GM18909 (cell line): Measurements from ENCODE around the gene NCLN.

Experiments used
- ATAC-seq: cut with Tn5 transposase; IDR thresholded peaks from one replicate; pipeline ENCODE4 v1.9.1; 2021; ENCODE audit warnings: mild to moderate bottlenecking; ENCODE audit not compliant: unreplicated experiment, poor library complexity

NCLN gene, protein sequence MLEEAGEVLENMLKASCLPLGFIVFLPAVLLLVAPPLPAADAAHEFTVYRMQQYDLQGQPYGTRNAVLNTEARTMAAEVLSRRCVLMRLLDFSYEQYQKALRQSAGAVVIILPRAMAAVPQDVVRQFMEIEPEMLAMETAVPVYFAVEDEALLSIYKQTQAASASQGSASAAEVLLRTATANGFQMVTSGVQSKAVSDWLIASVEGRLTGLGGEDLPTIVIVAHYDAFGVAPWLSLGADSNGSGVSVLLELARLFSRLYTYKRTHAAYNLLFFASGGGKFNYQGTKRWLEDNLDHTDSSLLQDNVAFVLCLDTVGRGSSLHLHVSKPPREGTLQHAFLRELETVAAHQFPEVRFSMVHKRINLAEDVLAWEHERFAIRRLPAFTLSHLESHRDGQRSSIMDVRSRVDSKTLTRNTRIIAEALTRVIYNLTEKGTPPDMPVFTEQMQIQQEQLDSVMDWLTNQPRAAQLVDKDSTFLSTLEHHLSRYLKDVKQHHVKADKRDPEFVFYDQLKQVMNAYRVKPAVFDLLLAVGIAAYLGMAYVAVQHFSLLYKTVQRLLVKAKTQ

DNA sequence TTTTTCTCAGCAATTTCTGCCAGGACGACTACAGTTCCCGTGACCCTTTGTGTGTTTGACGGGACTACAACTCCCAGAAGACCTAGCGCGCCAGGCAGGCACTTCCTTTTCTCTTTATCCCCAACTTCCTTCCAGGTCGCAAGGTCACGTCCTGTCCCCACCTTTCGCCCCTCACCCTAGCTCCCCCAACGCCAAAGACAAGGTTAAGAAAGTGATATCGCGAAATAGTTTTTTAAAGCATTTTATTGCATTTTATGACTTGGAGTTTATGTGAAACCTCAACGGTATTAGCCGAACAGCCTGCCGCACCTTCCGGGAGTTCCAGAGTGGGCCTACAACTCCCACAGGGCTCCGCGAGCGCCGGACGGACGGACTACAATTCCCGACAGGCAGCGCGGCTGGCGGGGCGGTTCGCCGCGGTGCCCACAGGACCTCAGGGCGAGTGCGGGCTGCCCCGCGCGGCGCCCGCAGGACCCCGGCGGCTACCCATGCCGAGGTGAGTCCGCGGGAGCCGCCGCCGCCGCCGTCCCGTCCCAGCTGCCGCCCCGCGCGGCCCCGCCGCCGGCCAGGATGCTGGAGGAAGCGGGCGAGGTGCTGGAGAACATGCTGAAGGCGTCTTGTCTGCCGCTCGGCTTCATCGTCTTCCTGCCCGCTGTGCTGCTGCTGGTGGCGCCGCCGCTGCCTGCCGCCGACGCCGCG, at the start of gene NCLN:
NCLN (plus strand) TSS at position 470 of the 699 bp plus-strand sequence; CDS start at position 571, 101 bp downstream.
- ATAC-seq, result peak; percentile 81

DNA sequence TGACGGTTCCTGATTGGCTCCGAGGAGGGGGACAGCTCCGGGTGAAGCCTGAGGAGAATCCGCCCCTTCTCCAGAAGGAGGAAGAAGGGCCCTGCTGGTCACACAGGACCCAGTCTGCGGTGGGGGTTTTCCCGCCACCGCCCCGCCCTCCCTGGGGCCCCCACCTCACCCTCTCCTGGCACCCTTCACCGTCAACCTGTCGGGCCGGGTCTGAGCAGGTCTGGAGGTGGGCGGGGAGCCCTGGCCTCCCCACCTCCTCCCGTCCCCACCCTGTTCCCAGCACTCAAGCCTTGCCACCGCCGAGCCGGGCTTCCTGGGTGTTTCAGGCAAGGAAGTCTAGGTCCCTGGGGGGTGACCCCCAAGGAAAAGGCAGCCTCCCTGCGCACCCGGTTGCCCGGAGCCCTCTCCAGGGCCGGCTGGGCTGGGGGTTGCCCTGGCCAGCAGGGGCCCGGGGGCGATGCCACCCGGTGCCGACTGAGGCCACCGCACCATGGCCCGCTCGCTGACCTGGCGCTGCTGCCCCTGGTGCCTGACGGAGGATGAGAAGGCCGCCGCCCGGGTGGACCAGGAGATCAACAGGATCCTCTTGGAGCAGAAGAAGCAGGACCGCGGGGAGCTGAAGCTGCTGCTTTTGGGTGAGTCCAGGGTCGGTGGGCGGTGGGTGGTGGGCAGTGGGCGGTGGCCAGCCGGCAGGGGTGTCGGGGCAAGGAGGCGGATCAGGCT, 49.6 kb upstream of the NCLN start, which contains the start of gene GNA15:
GNA15 (plus strand) TSS at position 73 of the 723 bp plus-strand sequence; CDS start at position 491, 418 bp downstream.
- no peak for ATAC-seq

DNA sequence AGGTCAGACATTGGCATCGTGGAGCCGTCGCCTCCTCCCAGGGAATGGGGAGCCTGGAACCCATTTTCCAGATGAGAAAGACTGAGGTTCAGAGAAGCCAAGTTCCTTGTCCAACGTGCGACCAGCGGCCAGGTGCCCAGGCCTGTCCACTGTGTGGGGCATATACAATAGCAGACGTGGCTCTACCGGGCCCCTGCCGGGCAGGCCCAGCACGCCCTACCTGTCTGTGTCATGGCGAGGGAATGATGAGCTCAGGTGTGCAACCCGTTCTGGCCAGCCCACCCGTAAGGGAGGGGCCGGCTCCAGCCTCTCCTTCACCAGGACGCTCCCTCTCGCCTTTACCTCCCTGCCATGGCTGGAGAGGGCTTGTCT, 49.1 kb upstream of the NCLN start:
- no peak for ATAC-seq

DNA sequence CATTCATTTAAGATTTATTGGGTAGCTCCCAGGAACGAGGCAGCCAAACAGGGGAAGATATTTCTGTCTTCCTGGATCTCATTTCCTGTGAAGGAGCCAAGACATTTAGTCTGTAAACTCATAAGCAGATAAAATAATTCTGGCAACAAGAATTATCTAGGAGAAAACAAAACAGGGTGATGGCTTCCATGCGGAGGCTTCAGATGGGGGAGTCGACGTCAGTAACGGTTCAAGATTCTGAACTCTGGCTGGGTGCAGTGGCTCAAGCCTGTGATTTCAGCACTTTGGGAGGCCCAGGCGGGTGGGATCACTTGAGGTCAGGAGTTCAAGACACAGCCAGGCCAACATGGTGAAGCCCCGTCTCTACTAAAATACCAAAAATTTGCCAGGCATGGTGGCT, 48.6 kb upstream of the NCLN start:
- ATAC-seq, result no peak

DNA sequence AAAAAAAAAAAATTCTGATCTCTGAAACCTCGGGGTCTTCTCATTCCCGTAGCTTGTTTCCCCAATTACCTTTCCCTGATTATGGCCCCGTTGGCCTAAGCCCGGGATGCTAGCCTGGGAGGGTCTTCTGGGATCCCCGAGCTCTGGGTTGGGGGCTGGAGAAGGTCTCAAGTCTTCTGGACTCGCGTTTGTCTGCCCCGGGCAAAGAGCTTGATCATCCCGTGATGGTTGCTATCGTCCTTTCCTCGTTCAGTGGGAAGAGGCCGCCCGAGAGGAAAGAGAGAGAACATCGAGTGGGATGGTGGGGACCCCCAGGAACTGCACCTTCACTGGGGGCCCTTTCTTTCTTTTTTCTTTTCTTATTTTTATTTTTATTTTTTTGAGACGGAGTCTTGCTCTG, 47.5 kb upstream of the NCLN start:
- ATAC-seq, result no peak

DNA sequence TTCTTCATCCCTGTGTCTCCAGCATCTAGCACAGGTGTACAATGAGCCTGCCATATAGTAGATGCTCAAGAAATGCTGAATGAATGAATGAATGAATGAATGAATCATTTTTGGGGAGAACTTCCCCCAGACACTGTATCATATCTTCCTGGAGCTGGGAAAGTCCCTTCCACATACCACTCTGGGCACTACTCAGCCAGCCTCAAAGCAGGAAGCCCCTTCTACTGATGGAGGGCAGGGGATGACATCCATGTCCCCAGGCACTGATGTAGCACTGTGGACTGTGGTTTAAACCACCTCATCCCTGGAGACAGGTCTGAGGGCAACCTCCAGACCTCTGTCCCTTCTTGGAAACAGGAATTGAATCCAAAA, 45.1 kb upstream of the NCLN start:
- ATAC-seq, result no peak

DNA sequence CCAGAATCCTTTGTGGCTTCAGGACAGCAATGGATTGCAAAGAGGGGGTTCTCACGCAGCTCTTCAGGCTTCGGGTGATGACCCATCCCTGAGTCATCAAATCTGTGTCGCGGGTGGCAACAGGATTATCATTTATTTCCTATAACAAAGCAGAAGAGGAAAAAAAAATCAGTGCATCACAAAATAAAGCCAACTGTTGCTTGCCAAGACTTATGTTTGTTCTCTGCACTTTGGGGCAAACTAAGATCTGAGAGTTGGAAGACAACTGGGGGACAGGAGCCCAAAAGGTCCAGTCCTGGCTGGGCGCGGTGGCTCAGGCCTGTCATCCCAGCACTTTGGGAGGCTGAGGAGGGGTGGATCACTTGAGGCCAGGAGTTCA, 43.4 kb upstream of the NCLN start:
- no peak for ATAC-seq

DNA sequence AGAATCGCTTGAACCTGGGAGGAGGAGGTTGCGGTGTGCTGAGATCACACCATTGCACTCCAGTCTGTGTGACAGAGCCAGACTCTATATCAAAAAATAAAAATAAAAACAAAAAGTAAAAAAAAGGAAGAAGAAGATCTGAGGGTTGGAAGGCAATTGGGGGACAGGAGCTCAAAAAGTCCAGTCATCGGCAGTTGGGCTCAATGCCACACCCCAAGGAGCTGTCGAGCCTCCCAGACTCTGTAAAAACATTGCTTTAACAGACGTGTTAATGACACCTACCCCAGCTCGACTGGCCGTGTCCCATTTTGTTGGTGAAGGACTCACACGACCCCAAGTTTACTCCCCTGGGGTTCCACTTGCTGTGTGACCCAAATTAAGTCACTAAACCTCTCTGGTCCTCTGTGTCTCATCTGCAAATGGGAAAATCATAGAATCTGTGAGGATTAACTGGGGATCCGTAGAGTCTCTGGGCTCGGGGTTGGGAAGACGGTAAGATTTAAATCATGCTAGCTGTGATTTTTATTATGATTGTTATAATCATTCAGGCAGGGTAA, 42.9 kb upstream of the NCLN start:
- no peak for ATAC-seq

DNA sequence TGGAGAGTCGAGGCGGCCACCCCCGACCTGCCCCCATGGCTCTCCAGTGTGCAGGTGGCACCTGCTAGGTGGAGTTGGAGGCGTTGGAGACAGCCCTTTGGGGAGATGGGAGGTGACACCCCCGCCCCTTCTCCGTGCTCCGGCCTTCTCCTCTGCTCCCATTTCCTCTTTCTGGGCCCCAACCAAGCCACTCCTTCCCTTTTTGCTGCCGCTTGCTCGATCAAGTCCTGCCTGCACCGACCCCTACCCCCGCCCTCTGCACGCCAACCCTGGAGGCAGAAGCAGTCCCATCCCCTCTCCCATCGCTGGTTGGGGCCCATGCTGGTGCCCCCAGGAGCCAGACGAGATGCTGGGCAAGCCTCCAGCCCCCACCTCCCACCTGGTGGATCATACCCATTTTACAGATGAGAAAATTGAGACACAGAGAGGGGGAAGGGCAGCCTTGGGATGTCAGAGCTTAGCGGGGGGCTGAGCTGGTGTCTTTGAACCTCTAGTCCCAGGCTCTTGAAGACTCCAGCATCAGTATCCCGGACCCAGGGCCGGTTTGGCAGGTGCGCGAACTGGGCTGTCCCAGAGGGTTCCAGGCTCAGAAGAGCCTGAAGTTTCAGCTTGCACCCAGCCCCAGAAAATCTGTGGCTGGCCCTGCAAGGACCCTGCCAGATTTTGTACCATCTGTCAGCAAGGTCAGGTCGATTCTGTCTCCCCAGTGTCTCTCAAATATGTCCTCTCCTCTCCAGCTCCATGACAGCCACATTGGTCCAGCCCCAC, 39.6 kb upstream of the NCLN start:
- no peak for ATAC-seq

DNA sequence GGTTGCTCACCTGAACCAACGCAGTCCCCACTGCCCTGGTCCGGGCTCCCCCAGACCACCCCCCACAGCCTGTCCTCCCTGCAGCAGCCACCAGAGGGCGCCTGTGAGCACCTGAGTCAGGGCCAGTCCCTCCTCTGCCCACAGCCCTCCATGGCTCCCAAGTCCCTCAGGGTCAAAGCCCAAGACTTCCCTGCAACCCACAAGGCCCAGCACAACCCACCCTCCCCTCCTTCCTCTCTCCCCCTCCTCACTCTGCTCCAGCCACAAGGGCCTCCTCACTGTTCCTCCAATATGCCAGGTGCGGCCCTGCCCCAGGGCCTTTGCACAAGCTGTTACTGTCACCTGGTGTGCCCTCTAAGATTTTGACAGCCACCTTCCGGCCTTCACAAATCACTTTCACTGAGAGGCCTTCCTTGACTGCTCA, 39.0 kb upstream of the NCLN start:
- ATAC-seq, result no peak

DNA sequence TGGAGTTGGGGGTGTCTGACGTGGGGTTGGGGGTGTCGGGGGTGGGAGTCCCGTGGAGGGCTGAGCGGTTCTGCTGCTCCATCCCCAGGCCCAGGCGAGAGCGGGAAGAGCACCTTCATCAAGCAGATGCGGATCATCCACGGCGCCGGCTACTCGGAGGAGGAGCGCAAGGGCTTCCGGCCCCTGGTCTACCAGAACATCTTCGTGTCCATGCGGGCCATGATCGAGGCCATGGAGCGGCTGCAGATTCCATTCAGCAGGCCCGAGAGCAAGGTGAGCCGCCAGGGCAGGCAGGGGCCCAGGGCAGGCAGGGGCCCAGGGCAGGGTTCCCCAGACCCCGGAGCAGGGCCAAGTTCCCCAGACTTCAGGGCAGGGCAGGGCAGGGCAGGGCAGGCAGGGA, 37.2 kb upstream of the NCLN start:
- ATAC-seq, result no peak

DNA sequence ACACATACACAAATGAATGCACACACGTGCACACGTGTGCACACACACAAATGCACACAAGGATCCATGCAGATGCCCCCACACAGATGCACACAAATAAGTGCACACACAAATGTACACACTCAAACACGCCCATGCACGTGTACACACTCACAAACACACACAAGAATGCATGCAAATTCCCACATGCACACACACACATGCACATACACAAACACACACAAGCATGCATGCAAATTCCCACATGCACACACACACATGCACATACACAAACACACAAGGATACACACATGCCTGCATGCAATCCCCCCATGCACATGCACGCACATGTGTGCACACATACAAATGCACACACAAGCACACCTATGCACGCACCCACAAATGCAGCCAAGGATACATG, 36.6 kb upstream of the NCLN start:
- ATAC-seq, result no peak

DNA sequence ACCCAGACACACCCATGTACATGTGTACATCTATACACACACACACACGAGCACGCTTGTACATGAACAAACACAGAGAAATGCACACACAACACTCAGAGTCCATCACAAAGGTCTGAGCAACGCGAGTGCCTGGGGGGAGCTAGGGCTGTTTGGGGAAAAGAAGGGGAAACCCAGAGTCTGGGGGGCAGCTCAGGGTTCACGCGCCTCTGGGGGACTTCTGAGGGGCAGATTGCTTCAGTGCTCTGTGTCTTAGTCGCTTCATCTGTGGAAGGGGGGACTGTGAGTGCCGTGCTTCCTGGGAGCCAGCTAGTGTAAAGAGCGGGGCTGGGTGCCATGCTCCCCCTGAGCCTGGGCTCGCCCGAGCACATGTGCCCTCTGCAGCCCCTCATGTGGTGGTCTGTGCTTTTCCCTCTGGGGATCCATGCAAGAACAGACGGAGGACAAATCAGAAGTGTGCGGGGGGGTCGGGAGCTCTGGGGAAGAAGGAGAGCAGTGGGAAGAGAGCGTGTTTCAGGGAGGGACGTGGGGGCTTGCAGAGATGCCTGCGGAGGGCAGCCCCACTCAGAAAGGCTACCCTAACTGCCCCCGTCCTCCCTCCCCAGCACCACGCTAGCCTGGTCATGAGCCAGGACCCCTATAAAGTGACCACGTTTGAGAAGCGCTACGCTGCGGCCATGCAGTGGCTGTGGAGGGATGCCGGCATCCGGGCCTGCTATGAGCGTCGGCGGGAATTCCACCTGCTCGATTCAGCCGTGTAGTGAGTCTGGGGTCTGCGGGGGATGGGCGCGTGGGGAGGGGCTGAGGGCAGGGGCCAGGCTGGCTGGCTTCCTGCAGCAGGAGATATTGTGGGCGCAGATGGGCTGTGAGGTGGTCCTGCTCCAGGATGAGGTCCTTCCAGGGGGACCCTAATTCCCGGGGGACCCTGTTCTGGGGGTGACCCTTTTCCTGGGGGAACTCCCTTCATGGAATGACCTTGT, 35.9 kb upstream of the NCLN start:
- ATAC-seq, result no peak

DNA sequence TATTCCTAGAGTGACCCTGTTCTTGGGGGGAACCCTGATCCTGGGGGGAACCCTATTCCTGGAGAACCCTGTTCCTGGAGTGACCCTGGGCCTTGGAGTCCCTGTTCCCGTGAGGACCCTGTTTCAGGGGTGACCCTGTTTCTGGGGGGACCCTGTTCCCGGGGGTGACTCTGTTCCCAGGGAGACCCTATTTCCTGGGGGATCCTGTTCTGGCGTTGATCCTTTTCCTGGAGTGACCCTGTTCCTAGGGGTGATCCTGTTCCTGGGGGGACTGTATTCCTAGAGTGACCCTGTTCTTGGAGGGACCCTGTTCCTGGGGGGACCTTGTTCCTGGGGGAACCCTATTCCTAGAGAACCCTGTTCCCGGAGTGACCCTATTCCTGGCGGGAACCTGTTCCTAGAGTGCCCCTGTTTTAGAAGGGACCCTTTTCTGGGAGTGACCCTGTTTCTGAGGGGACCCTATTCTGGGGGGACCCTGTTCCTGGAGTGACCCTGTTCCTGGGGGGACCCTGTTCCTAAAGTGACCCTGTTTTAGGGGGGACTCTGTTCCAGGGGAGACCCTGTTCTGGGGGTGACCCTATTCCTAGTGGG, 34.9 kb upstream of the NCLN start:
- no peak for ATAC-seq

DNA sequence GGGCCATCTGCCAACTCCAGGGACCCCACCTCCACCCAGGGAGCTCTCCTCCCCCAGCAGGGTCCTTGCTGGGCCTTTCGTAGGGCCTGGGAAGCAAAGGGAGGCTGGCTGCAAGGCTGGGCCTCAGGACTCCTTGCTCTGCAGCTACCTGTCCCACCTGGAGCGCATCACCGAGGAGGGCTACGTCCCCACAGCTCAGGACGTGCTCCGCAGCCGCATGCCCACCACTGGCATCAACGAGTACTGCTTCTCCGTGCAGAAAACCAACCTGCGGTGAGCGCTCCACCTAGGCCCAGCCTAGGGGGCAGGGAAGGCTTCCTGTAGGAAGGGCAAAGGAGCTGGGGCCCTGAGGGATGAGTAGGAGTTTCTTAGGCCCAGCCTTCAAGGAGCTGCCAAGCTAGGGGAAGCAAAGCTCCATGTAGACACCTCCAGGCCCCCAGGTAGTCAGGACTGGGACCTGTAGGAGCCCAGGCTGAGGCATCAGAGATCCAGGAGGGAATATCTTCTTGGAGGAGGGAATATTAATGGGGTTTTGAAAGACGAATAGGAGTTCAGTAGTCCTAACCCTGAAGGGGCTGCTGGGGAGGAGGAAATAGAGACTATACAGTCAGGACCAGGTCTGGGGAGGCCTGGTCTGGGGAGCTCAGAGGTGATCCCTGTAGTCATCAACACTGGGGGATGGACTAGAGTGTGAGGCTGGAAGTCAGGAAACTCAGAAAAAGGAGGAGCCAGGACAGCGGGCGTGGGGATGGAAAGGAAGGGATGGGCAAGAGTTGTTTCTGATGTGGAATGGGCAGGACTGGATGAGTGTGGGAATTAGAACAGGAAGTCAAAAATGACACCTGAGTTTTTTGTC, 33.9 kb upstream of the NCLN start:
- no peak for ATAC-seq

DNA sequence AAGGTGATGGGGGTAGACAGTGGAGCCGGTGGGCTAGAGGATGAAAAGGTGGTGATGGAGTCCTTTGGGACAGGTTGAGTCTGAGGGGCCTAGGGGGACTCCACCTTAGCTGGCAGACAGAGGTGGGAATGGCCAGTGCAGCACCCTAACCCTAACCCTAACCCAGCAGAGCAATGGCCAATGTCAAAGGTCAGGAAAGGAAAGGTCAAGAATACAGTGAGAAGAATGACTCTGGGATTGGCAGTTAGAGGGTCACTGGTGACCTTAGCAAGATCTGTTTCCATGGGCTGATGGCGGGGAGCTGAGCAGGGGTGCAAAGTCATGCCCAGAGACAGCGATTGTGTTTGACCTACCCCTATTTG, 33.3 kb upstream of the NCLN start:
- no peak for ATAC-seq
